Measurements from ENCODE around the gene USP50. TPM values are rescaled to one million over a fixed set of nuclear protein-coding genes. Genes with fewer than 3 reads are reported as not detected.
"Not testable (repeated sequence)": the region's sequence is repeated elsewhere in the genome, so short reads cannot be mapped to it uniquely, and the experiment has no call there.

USP50 gene
- total RNA-seq, 1 donor from 2014 or later = 2.0 TPM

DNA sequence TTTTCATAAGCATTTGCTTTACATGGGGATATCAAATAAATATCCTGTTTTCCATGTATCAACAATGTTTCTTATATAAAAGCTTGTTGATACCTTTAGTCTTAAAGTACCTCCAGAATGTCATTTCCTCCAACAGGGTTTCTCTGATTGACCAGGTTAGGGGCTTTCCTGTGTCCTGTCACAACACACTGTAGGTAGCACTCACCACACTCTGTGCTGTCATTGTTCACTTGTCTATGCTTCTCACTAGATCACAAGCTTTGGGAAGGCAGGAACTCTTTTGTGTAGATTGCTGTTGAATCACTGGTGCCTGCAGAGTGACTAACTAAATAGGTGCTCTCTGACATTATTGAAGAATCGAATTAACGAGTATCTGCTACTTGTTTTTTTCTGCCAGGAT lies 49.8 kb downstream of the USP50 start:
- Mint-ChIP-seq H3K9me3 (ENCODE audit: unreplicated experiment) (no peaks in the 10 kb centered on the region), H3K4me3 (ENCODE audit: unreplicated experiment) (no peak overlapping the region), H3K27me3 (ENCODE audit: unreplicated experiment) (no peaks in the 10 kb centered on the region), H3K27ac (ENCODE audit: unreplicated experiment) (no peak overlapping the region), H3K36me3 (ENCODE audit: unreplicated experiment) (peaks cover 57% of the 10 kb centered on the region), H3K4me1 (ENCODE audit: unreplicated experiment) (no peaks in the 10 kb centered on the region)
- DNase-seq (ENCODE audit: extremely low spot score, unreplicated experiment) = no peak
- TF ChIP-seq, protein P1, sequence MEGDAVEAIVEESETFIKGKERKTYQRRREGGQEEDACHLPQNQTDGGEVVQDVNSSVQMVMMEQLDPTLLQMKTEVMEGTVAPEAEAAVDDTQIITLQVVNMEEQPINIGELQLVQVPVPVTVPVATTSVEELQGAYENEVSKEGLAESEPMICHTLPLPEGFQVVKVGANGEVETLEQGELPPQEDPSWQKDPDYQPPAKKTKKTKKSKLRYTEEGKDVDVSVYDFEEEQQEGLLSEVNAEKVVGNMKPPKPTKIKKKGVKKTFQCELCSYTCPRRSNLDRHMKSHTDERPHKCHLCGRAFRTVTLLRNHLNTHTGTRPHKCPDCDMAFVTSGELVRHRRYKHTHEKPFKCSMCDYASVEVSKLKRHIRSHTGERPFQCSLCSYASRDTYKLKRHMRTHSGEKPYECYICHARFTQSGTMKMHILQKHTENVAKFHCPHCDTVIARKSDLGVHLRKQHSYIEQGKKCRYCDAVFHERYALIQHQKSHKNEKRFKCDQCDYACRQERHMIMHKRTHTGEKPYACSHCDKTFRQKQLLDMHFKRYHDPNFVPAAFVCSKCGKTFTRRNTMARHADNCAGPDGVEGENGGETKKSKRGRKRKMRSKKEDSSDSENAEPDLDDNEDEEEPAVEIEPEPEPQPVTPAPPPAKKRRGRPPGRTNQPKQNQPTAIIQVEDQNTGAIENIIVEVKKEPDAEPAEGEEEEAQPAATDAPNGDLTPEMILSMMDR (IDR thresholded peaks at IDR 0.05) = no peak

DNA sequence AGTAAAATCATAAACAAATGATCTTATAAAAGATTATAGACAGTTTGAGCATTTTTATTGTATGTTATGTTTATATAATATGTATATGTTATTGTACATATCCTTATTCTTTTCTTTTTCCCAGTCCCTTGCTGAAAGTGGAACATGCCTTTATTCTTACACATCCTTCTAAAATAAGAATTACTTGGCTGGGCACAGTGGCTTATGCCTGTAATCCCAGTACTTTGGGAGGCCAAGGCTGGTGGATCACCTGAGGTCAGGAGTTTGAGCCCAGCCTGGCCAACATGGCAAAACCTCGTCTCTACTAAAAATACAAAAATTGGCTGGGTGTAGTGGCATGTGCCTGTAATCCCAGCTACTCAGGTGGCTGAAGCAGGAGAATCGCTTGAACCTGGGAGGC lies 51.9 kb downstream of the USP50 start:
- not testable (repeated sequence) for H3K27ac Mint-ChIP-seq (ENCODE audit: unreplicated experiment); H3K4me3 Mint-ChIP-seq (ENCODE audit: unreplicated experiment)
- peaks cover 53% of the 10 kb centered on the region for H3K36me3 Mint-ChIP-seq (ENCODE audit: unreplicated experiment)

DNA sequence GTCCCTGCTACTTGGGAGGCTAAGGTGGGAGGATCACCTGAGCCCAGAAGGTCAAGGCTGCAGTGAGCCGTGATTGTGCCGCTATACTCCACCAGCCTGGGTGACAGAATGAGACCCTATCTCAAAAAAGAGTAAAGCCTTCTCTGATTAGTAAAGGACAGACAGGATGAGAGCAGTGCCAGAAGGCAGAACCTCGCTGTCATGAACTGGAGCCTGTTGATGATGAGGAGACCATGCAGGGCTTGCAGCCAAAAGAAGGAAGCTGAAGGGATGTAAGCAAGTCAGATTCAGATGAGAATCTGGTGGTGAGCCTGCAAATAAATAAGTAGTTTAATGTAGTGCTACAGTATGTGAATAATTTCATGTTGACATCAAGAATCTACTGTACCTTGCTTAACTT lies 52.8 kb downstream of the USP50 start:
- DNase-seq (ENCODE audit: extremely low spot score, unreplicated experiment) = no peak
- TF ChIP-seq, protein P1 (IDR thresholded peaks at IDR 0.05) = no peak
- peaks cover 48% of the 10 kb centered on the region for H3K36me3 Mint-ChIP-seq (ENCODE audit: unreplicated experiment)

More for the DNA sequence above, 51.9 kb downstream of the USP50 start:
- H3K27me3 Mint-ChIP-seq (ENCODE audit: unreplicated experiment); DNase-seq (ENCODE audit: extremely low spot score, unreplicated experiment); H3K4me1 Mint-ChIP-seq (ENCODE audit: unreplicated experiment); H3K9me3 Mint-ChIP-seq (ENCODE audit: unreplicated experiment): not testable (repeated sequence)

DNA sequence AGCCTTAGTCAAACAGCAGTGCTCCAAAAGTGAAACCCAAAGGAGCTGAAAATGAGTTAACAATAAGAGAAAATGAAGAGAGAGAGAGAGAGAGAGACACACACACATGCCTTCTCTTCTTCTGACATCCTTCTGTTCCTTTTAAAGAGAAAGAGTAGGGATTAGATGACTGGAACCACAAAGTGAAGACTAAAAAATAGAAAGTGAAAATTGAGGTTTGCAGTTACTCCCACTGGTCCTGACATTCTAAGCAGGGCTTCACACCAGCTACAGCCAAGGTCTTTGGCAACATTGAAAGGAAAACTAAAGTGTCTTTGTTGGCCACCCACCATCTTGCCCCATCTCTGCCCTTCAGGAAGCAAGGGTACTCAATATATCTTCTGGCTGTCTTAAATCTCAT lies 59.2 kb downstream of the USP50 start:
- no peak overlapping the region for H3K27ac Mint-ChIP-seq (ENCODE audit: unreplicated experiment)

More for the DNA sequence above, 52.8 kb downstream of the USP50 start:
- Mint-ChIP-seq H3K4me3 (ENCODE audit: unreplicated experiment) (no peak overlapping the region), H3K27ac (ENCODE audit: unreplicated experiment) (no peak overlapping the region), H3K4me1 (ENCODE audit: unreplicated experiment) (no peaks in the 10 kb centered on the region), H3K9me3 (ENCODE audit: unreplicated experiment) (no peaks in the 10 kb centered on the region), H3K27me3 (ENCODE audit: unreplicated experiment) (no peaks in the 10 kb centered on the region)

DNA sequence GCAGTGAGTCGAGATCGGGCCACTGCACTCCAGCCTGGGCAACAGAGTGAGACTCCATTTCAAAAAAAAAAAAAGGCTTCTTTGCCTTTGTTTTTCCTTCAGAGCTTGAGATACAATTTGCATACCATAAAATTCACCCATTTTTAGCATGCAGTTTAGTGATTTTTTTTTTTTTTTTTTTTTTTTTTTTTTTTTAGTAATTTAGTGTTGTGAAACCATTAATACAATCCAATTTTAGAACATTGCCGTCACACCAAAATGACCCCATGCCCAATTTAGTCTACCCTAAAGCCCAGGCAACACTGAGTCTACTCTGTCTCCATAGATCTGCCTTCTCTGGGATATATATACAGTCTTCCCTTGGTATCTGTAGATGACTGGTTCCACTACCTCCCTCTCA lies 61.1 kb downstream of the USP50 start:
- TF ChIP-seq, protein P1 (IDR thresholded peaks at IDR 0.05) = no peak
- H3K9me3 Mint-ChIP-seq (ENCODE audit: unreplicated experiment) = no peaks in the 10 kb centered on the region
- DNase-seq (ENCODE audit: extremely low spot score, unreplicated experiment) = no peak
- peaks cover 51% of the 10 kb centered on the region for H3K36me3 Mint-ChIP-seq (ENCODE audit: unreplicated experiment)
- H3K4me3 Mint-ChIP-seq (ENCODE audit: unreplicated experiment) = no peak overlapping the region
- H3K27ac Mint-ChIP-seq (ENCODE audit: unreplicated experiment) = no peak overlapping the region
- H3K27me3 Mint-ChIP-seq (ENCODE audit: unreplicated experiment) = no peaks in the 10 kb centered on the region
- no peaks in the 10 kb centered on the region for H3K4me1 Mint-ChIP-seq (ENCODE audit: unreplicated experiment)

More for the DNA sequence above, 59.2 kb downstream of the USP50 start:
- Mint-ChIP-seq H3K4me3 (ENCODE audit: unreplicated experiment) (no peak overlapping the region), H3K27me3 (ENCODE audit: unreplicated experiment) (no peaks in the 10 kb centered on the region), H3K36me3 (ENCODE audit: unreplicated experiment) (peaks cover 41% of the 10 kb centered on the region), H3K4me1 (ENCODE audit: unreplicated experiment) (no peaks in the 10 kb centered on the region), H3K9me3 (ENCODE audit: unreplicated experiment) (no peaks in the 10 kb centered on the region)
- TF ChIP-seq, protein P1 (IDR thresholded peaks at IDR 0.05) = no peak
- DNase-seq (ENCODE audit: extremely low spot score, unreplicated experiment) = no peak

DNA sequence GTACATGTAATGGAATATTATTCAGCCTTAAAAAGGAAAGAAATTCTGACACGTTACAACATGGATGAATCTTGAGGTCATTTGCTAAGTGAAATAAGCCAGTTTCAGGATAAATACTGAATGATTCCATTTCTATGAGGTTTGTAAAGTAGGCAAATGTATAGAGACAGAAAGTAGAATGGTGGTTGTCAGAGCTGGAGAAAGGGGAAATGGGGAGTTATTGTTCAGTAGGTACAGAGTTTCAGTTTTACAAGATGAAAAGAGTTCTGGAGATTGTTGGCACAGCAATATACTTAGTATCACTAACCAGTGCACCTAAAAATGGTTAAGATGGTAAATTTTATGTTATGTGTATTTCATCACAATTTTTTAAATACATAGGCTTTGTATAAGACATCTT lies 61.7 kb downstream of the USP50 start:
- H3K36me3 Mint-ChIP-seq (ENCODE audit: unreplicated experiment) = peaks cover 49% of the 10 kb centered on the region
- no peak overlapping the region for H3K4me3 Mint-ChIP-seq (ENCODE audit: unreplicated experiment)
- no peaks in the 10 kb centered on the region for H3K9me3 Mint-ChIP-seq (ENCODE audit: unreplicated experiment)
- TF ChIP-seq, protein P1 (IDR thresholded peaks at IDR 0.05) = no peak
- H3K27ac Mint-ChIP-seq (ENCODE audit: unreplicated experiment) = no peak overlapping the region
- H3K27me3 Mint-ChIP-seq (ENCODE audit: unreplicated experiment) = no peaks in the 10 kb centered on the region
- DNase-seq (ENCODE audit: extremely low spot score, unreplicated experiment) = no peak
- no peaks in the 10 kb centered on the region for H3K4me1 Mint-ChIP-seq (ENCODE audit: unreplicated experiment)
